Choroid plexus epithelial cell (primary cell): ENCODE data around the gene SLC3A2.
A peak's percentile ranks its signal among the peaks of the same experiment; 100 is the strongest.

Experiments
- DNase-seq: peaks from one replicate; pipeline ENCODE4 v3.0.0-alpha.2; 2010; ENCODE audit warnings: low read depth
- H3K4me3 ChIP-seq: 2 replicates; pipeline ENCODE4 v1.5.1; 2011; ENCODE audit warnings: low read depth, mild to moderate bottlenecking, control low read depth, low read length, moderate library complexity
- TF ChIP-seq, protein P1 (sequence below): conservative IDR thresholded peaks from 2 replicates; pipeline ENCODE4 v1.5.1; 2011; ENCODE audit warnings: low read depth, mild to moderate bottlenecking, control low read depth, inconsistent platforms, low read length, moderate library complexity

The SLC3A2 gene

GRCh38 chr11:62880803-62881578 lies at the start of gene SLC3A2:
SLC3A2 (plus strand) TSS chr11:62880896; CDS start chr11:62881024, 128 bp downstream.
- DNase-seq = peak; percentile 91
- peak within 1 kb of the TSS; percentile 100 for H3K4me3 ChIP-seq
- TF ChIP-seq, protein P1, sequence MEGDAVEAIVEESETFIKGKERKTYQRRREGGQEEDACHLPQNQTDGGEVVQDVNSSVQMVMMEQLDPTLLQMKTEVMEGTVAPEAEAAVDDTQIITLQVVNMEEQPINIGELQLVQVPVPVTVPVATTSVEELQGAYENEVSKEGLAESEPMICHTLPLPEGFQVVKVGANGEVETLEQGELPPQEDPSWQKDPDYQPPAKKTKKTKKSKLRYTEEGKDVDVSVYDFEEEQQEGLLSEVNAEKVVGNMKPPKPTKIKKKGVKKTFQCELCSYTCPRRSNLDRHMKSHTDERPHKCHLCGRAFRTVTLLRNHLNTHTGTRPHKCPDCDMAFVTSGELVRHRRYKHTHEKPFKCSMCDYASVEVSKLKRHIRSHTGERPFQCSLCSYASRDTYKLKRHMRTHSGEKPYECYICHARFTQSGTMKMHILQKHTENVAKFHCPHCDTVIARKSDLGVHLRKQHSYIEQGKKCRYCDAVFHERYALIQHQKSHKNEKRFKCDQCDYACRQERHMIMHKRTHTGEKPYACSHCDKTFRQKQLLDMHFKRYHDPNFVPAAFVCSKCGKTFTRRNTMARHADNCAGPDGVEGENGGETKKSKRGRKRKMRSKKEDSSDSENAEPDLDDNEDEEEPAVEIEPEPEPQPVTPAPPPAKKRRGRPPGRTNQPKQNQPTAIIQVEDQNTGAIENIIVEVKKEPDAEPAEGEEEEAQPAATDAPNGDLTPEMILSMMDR = peak; percentile 58

- peak overlapping the region; percentile 89 for H3K4me3 ChIP-seq
- TF ChIP-seq, protein P1 = no peak
- DNase-seq = no peak
These were observed 49.7 kb upstream of the SLC3A2 start for GRCh38 chr11:62830904-62831519.

GRCh38 chr11:62831520-62832335 lies 49.0 kb upstream of the SLC3A2 start, which contains the start of gene STX5:
STX5 (minus strand) TSS chr11:62832051; CDS start chr11:62831243, 808 bp downstream.
- TF ChIP-seq, protein P1 = no peak
- peak within 1 kb of the TSS; percentile 89 for H3K4me3 ChIP-seq

DNA sequence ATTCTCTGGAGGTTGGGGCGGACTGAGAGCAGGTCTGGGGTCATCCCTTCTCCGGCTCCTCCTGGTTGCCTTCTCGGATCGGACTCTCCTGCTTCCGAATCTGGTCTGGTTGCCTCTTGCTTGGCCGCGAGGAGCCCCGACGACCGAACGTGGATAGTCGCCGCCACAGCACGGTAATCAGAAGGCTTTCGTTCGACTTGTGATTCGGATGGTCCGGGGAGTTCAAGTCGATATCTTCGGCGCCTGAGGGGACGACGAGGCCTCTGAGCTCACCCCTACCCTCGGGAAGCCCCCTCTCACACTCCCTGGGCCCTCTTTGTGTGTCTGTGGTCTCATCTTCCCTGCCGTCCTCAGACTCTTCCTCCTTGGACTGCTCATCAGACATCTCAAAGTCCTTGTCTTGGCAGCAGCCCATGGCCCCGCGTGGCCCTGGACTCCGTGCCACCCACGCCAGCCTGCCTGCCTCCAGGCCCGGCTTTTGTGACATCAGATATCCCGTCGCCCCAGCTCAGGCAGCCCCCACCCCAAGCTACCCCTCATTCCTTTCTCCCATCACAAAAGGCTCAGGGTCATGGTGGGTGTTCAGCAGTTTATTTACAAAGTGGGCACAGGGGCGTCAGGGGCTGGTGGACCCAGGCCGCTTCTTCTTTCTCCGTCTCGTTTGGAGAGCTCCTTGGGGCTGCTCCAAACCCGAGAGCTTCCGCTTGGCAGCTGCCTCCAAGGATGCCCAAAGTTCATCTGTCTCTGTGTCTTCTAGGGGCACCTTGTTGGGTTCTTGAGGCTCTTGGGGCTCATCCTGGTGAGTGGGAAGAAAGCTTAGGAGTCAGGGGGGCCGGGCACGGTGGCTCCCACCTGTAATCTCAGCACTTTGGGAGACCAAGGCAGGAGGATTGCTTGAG lies 48.1 kb upstream of the SLC3A2 start, which contains the start of gene TEX54:
TSS of gene TEX54 (minus strand) at position 506 of the 899 bp plus-strand sequence.
- TF ChIP-seq, protein P1 = no peak
- H3K4me3 ChIP-seq = peak within 1 kb of the TSS; percentile 89
- no peak for DNase-seq

More at GRCh38 chr11:62831520-62832335, 49.0 kb upstream of the SLC3A2 start, which contains the start of gene STX5:
- DNase-seq = peak; percentile 99

- no peak for DNase-seq
- no peak overlapping the region for H3K4me3 ChIP-seq
- TF ChIP-seq, protein P1 = no peak
These were observed 45.4 kb upstream of the SLC3A2 start for GRCh38 chr11:62835336-62835735.
